ENCODE results near the gene UCK1.

DNA sequence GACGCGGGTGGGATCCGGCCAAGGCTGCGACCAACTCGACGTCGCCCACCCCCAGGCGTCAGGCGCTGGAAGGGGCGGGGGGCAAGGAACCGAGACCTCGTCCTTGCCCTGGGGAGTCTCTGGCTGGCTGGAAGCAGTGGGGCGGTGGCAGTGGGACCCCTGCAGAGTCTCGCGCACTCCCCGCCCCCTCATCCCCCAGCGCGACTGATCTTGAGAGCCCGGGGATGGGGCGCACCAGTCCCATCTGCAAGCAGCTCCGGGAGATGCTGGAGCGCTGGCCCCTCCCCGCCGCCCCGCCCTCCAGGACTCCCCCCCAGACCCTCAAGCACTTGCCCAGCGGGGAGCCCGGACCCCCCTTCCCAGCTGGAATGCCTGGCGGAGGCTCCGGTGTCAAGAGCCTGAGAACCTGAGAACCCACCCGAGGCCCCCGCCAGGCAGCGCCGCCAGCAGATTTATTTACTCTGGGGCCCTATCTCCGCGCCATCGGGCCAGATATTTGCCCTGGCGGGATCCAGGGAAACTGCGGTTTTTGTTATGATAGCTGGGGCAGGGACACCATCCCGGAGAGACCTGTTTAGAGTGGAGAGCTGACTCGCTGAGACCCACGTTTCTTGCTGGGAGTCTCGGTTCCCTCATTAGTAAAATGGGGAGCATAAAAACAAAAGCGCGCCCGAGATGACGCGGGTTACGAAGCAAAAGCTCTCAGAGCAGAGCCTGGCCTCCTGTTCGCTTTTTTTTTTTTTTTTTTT lies 15.4 kb upstream of the UCK1 start:
- TF ChIP-seq CTCF (IDR thresholded peaks at IDR 0.05; ENCODE audit: insufficient read depth, low read length) (no peak), SPI1 (IDR thresholded peaks at IDR 0.05; ENCODE audit: borderline replicate concordance, low read depth) (no peak)
- TF ChIP-seq, protein P1, sequence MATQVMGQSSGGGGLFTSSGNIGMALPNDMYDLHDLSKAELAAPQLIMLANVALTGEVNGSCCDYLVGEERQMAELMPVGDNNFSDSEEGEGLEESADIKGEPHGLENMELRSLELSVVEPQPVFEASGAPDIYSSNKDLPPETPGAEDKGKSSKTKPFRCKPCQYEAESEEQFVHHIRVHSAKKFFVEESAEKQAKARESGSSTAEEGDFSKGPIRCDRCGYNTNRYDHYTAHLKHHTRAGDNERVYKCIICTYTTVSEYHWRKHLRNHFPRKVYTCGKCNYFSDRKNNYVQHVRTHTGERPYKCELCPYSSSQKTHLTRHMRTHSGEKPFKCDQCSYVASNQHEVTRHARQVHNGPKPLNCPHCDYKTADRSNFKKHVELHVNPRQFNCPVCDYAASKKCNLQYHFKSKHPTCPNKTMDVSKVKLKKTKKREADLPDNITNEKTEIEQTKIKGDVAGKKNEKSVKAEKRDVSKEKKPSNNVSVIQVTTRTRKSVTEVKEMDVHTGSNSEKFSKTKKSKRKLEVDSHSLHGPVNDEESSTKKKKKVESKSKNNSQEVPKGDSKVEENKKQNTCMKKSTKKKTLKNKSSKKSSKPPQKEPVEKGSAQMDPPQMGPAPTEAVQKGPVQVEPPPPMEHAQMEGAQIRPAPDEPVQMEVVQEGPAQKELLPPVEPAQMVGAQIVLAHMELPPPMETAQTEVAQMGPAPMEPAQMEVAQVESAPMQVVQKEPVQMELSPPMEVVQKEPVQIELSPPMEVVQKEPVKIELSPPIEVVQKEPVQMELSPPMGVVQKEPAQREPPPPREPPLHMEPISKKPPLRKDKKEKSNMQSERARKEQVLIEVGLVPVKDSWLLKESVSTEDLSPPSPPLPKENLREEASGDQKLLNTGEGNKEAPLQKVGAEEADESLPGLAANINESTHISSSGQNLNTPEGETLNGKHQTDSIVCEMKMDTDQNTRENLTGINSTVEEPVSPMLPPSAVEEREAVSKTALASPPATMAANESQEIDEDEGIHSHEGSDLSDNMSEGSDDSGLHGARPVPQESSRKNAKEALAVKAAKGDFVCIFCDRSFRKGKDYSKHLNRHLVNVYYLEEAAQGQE (IDR thresholded peaks at IDR 0.05; ENCODE audit: insufficient replicate concordance, low read depth) = no peak
